Left lung (tissue), 10 donors: ENCODE data around the gene SIRPA. TPM values are rescaled to one million over a fixed set of nuclear protein-coding genes. Genes with fewer than 3 reads are reported as not detected.

Source experiments
- ATAC-seq: fragments of 200-7000 bp; cut with Tn5 transposase; one replicate; pipeline ENCODE4 v1.9.1; 2020; ENCODE audit warnings: moderate library complexity
- DNase-seq, 4 donors: peaks; one replicate each; pipeline ENCODE4 v3.0.0-alpha.2; 2013 to 2020
- H3K27ac ChIP-seq, 2 donors: fragments of 200-600 bp; sonication (generic) in 1 of 2; one replicate each; pipeline versions ENCODE4 v1.5.0 to v1.8.0; 2020 to 2021
- H3K27me3 ChIP-seq, 2 donors: fragments of 200-600 bp; sonication (generic) in 1 of 2; one replicate each; pipeline versions ENCODE4 v1.5.0 to v1.8.0; 2020 to 2021
- H3K36me3 ChIP-seq, 2 donors: fragments of 200-600 bp; sonication (generic) in 1 of 2; one replicate each; pipeline versions ENCODE4 v1.5.0 to v1.8.0; 2020 to 2021
- H3K4me1 ChIP-seq, 2 donors: fragments of 200-600 bp; one replicate each; pipeline ENCODE4 v1.8.0; 2021
- H3K4me3 ChIP-seq, 2 donors: fragments of 200-600 bp; sonication (generic) in 1 of 2; one replicate each; pipeline versions ENCODE4 v1.5.0 to v1.8.0; 2020 to 2021; ENCODE audit warnings: mild to moderate bottlenecking in 1 of 2
- H3K9me3 ChIP-seq, 2 donors: fragments of 200-600 bp; sonication (generic) in 1 of 2; one replicate each; pipeline versions ENCODE4 v1.5.0 to v1.8.0; 2020 to 2021
- intact Hi-C, 2 donors: fragments of 100-400 bp; cut with DNase I; formaldehyde crosslinking; loops; one replicate each; pipeline versions ENCODE4 v1.11.2 to v1.14.2; 2022
- polyA plus RNA-seq, 6 donors: library from polyadenylated mRNA; unstranded; fragments of 120-200 nt; gene quantifications; one replicate each; pipeline ENCODE4 v1.2.1, GENCODE V29; 2013; ENCODE audit not compliant: insufficient read length in 6 of 6
- total RNA-seq, 2 donors: library from RNA; stranded (reverse); fragmentation: NEBNext Ultra II Directional; extraction: Animal tissue kit (Norgen Biotek cat#: 25700); gene quantifications; one replicate each; pipeline ENCODE4 v1.2.1, GENCODE V29; 2021
- TF ChIP-seq, protein P1 (sequence below), 2 donors: fragments of 200-600 bp; sonication (generic) in 1 of 2; IDR thresholded peaks; one replicate each; pipeline versions ENCODE4 v1.5.0 to v1.8.0; 2021; ENCODE audit warnings: antibody characterized with exemption in 2 of 2
- donor health status: DM: no; HTN: yes; CAD: no.
- donor health status: DM: no; HTN: no; CAD: no.

Gene SIRPA
- total and polyA plus RNA-seq, 8 donors = 9.8 to 102 (median 12.4) TPM

- no peak overlapping the region for H3K4me3 ChIP-seq
- no peak overlapping the region for H3K27ac ChIP-seq
- peaks cover 17 to 80% of the 10 kb centered on the region in 2 donors for H3K27me3 ChIP-seq
- H3K36me3 ChIP-seq = no peaks in the 10 kb centered on the region
- no peaks in the 10 kb centered on the region for H3K4me1 ChIP-seq
- intact Hi-C loops = no loop called here
- DNase-seq = no peak
- TF ChIP-seq, protein P1, sequence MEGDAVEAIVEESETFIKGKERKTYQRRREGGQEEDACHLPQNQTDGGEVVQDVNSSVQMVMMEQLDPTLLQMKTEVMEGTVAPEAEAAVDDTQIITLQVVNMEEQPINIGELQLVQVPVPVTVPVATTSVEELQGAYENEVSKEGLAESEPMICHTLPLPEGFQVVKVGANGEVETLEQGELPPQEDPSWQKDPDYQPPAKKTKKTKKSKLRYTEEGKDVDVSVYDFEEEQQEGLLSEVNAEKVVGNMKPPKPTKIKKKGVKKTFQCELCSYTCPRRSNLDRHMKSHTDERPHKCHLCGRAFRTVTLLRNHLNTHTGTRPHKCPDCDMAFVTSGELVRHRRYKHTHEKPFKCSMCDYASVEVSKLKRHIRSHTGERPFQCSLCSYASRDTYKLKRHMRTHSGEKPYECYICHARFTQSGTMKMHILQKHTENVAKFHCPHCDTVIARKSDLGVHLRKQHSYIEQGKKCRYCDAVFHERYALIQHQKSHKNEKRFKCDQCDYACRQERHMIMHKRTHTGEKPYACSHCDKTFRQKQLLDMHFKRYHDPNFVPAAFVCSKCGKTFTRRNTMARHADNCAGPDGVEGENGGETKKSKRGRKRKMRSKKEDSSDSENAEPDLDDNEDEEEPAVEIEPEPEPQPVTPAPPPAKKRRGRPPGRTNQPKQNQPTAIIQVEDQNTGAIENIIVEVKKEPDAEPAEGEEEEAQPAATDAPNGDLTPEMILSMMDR (IDR thresholded peaks at IDR 0.05) = no peak
- H3K9me3 ChIP-seq = no peaks in the 10 kb centered on the region
- no peak for ATAC-seq
Measured at GRCh38 chr20:1975291-1975690, 80.1 kb downstream of the SIRPA start.

DNA sequence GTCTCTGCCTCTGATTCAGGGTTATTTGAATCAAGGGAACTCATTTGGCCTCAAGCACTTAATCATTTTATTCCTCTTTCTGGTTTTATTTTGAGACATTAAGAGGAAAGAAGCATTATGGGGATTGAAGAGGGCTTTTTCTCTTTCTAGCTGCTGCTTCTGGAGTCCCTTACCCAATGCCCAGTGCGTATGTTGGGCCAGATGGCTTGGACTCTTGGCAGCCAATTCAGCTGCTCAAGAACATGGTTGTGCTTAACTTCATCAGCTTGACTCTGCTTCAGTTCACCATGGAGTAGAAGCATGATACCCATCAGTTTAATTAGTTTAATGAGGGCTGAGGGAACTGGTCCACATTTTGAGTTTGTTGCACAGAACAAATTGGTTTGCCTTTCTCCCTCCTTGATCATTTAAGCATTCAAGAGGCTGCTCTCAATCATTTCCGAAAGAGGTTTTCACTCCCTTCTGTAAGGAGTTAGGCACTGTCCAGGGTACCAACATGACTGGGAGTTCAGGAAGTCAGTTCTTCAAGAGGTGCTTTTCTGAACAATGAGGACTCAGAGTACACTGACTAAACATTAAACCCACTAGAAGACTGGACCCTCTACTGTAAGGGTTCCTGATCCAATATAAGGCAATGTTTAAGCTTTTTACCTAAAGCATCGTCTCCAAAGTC is 84.0 kb downstream of the SIRPA start:
- ATAC-seq = no peak
- no peaks in the 10 kb centered on the region for H3K9me3 ChIP-seq
- no peaks in the 10 kb centered on the region for H3K4me1 ChIP-seq
- H3K4me3 ChIP-seq = no peak overlapping the region
- no peaks in the 10 kb centered on the region for H3K36me3 ChIP-seq
- intact Hi-C loops = no loop called here
- H3K27me3 ChIP-seq = peaks cover 11 to 82% of the 10 kb centered on the region in 2 donors
- no peak overlapping the region for H3K27ac ChIP-seq
- DNase-seq = no peak
- TF ChIP-seq, protein P1 (IDR thresholded peaks at IDR 0.05) = no peak

- H3K4me3 ChIP-seq = no peak overlapping the region
- no peak for DNase-seq
- H3K27ac ChIP-seq = no peak overlapping the region
- no peaks in the 10 kb centered on the region for H3K9me3 ChIP-seq
- peaks cover 5 to 93% of the 10 kb centered on the region in 2 donors for H3K27me3 ChIP-seq
- H3K4me1 ChIP-seq = no peaks in the 10 kb centered on the region
- TF ChIP-seq, protein P1 (IDR thresholded peaks at IDR 0.05) = no peak
- H3K36me3 ChIP-seq = no peaks in the 10 kb centered on the region
- intact Hi-C loops = no loop called here
- no peak for ATAC-seq
Measured at GRCh38 chr20:1982686-1983085, 87.5 kb downstream of the SIRPA start.

DNA sequence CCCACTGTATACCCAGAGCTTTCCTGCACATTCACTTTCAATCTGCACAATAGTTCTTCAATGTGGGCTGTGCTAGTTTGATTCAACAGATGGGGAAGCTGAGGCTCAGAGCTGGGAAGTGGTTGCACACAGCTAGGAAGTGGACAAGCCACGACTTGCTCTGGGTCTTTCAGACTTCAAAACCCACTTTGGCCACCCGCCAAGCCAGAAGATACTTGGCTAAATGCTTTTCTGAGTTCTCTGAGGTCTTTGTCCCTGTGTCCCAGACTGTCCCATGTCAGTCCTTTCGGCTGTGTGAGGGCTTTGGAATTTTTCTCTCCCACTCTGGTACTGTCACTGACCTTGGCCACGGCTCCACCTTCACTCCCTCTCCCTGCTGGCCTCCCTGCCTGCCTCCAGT is 88.1 kb downstream of the SIRPA start:
- TF ChIP-seq, protein P1 (IDR thresholded peaks at IDR 0.05) = no peak
- Histone ChIP-seq H3K27ac (no peak overlapping the region), H3K27me3 (peaks cover 5 to 94% of the 10 kb centered on the region in 2 donors), H3K36me3 (no peaks in the 10 kb centered on the region), H3K9me3 (no peaks in the 10 kb centered on the region), H3K4me3 (no peak overlapping the region), H3K4me1 (no peaks in the 10 kb centered on the region)
- ATAC-seq (peak; percentile 19), DNase-seq (no peak)
- intact Hi-C loops = no loop called here

- Histone ChIP-seq H3K27ac (no peak overlapping the region), H3K4me3 (no peak overlapping the region), H3K27me3 (peaks cover 20 to 95% of the 10 kb centered on the region in 2 donors), H3K36me3 (no peaks in the 10 kb centered on the region), H3K4me1 (no peaks in the 10 kb centered on the region), H3K9me3 (no peaks in the 10 kb centered on the region)
- intact Hi-C loops = no loop called here
- ATAC-seq = no peak
- DNase-seq = no peak
- TF ChIP-seq, protein P1 (IDR thresholded peaks at IDR 0.05) = no peak
Measured at GRCh38 chr20:1987826-1988225, 92.6 kb downstream of the SIRPA start.

Other genes starting within 250 kb of the SIRPA start
- under 1 TPM; 0.38 to 0.58 TPM for gene SIRPG, start 237.6 kb upstream of the SIRPA start, total RNA-seq
- under 1 TPM in 5 of 6 donors, not detected in 1; 0.15 to 0.37 (median 0.23) TPM for gene SIRPG, start 237.6 kb upstream of the SIRPA start, polyA plus RNA-seq
- not detected for gene PDYN, start 98.7 kb downstream of the SIRPA start, total RNA-seq
- not detected for gene PDYN, start 98.7 kb downstream of the SIRPA start, polyA plus RNA-seq
- gene STK35, start 206.4 kb downstream of the SIRPA start, total RNA-seq = 10 to 100 TPM; 15.8 to 17.2 TPM
- 10 to 100 TPM; 16.6 to 20.7 (median 19.0) TPM for gene STK35, start 206.4 kb downstream of the SIRPA start, polyA plus RNA-seq